Activated effector memory CD4-positive, alpha-beta T cell treated with Interleukin-2 at 50 U/mL for 16 hours (primary cell): Measurements from ENCODE around the gene F2R.
"Not testable (repeated sequence)": the region's sequence is repeated elsewhere in the genome, so short reads cannot be mapped to it uniquely, and the experiment has no call there.

Experiments
- DNase-seq: peaks from one replicate; pipeline ENCODE4 v3.0.0-alpha.2; 2020

Gene F2R

GRCh38 chr5:76720988-76721569, 5.2 kb downstream of the F2R start:
- DNase-seq: no peak

DNA sequence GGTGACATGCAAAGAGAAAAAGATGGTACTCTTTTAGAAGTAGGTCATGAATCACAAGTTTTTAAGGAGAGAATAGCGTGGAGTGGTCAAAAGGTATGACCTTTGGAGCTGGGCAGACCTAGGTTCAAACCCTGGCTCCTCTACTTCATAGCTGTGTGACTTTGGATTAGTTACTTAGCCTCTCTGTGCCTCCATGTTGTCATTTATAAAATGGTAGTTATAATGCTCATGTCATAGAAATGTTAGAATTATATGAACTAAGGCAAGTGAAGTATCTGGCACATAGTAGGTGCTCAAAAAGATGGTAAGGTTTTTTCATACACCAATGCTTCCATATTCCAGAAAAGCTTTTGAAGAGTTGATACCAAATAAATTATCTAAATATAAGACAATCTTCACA, 7.3 kb downstream of the F2R start:
- no peak for DNase-seq

DNA sequence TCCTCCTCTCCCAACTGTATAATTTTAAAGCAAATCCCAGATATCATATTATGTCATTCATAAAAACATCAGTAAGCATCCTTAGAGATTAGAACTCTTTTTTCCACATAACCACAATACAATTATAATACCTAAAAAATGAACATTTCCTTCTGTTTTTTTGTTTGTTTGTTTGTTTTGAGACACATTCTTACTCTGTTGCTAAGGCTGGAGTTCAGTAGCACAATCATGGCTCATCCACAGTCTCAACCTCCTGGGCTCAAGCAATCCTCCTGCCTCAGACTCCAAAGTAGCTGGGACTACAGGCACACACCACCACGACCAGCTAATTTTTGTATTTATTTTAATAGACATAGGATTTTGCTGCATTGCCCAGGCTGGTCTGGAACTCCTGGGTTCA, 8.0 kb downstream of the F2R start:
- no peak for DNase-seq

GRCh38 chr5:76724871-76725270, 8.9 kb downstream of the F2R start:
- no peak for DNase-seq

DNA sequence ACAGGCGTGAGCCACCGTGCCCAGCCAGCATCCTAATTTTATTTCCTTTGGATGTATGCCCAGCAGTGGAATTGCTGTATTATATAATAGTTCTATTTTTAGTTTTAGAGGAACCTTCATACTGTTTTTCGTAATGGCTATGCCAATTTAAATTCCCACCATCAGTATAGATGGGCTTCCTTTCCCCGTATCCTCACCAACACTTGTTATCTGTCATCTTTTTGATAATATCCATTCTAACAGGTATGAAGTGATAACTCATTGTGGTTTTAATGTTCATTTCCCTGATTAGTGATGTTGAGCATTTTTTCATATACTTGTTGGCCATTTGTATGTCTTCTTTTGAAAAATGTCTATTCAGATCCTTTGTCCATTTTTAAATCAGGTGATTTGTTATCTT, 13.0 kb downstream of the F2R start:
- no peak for DNase-seq

DNA sequence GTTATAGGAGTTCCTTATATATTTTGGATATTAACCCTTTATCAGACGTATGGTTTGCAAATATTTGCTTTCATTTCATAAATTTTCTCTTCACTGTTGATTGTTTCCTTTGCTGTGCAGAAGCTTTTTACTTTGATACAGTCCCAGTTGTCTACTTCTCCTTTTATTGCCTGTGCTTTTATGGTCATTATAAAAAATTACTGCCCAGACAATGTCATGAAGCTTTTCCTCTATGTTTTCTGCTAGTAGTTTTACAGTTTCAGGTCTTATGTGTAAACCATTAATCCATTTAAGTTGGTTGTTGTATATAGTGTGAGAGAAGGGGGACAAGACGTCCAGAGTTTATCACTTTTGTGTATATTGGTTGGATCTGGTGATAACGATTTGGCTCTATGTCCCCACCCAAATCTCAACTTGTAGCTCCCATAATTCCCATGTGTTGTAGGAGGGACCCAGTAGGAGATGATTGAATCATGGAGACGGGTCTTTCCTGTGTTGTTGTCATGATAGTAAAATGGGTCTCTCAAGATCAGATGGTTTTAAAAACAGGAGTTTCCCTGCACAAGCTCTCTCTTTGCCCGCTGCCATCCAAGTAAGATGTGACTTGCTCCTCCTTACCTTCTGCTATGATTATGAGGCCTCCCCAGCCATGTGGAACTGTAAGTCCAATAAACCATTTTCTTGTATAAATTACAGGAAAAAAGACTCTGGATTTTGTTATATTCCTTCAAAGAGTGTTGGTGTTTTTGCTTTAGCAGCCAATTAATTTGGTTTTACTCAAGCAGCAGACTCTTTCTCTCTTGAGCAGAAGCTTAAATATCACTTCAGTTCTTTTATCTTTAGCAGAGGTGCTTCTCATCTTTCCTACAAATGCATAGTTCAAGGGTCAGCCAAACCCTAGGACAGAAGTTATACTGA, 13.7 kb downstream of the F2R start:
- DNase-seq: no peak

DNA sequence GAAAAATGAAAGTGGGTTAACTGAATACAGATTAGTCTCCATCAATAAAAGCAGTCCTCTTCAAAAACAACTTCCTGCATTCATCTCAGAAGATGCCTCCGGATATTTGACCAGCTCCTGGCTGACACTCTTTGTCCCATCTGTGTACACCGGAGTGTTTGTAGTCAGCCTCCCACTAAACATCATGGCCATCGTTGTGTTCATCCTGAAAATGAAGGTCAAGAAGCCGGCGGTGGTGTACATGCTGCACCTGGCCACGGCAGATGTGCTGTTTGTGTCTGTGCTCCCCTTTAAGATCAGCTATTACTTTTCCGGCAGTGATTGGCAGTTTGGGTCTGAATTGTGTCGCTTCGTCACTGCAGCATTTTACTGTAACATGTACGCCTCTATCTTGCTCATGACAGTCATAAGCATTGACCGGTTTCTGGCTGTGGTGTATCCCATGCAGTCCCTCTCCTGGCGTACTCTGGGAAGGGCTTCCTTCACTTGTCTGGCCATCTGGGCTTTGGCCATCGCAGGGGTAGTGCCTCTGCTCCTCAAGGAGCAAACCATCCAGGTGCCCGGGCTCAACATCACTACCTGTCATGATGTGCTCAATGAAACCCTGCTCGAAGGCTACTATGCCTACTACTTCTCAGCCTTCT, 16.6 kb downstream of the F2R start:
- no peak for DNase-seq

DNA sequence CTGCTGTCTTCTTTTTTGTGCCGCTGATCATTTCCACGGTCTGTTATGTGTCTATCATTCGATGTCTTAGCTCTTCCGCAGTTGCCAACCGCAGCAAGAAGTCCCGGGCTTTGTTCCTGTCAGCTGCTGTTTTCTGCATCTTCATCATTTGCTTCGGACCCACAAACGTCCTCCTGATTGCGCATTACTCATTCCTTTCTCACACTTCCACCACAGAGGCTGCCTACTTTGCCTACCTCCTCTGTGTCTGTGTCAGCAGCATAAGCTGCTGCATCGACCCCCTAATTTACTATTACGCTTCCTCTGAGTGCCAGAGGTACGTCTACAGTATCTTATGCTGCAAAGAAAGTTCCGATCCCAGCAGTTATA, 17.1 kb downstream of the F2R start:
- DNase-seq: peak; percentile 51

DNA sequence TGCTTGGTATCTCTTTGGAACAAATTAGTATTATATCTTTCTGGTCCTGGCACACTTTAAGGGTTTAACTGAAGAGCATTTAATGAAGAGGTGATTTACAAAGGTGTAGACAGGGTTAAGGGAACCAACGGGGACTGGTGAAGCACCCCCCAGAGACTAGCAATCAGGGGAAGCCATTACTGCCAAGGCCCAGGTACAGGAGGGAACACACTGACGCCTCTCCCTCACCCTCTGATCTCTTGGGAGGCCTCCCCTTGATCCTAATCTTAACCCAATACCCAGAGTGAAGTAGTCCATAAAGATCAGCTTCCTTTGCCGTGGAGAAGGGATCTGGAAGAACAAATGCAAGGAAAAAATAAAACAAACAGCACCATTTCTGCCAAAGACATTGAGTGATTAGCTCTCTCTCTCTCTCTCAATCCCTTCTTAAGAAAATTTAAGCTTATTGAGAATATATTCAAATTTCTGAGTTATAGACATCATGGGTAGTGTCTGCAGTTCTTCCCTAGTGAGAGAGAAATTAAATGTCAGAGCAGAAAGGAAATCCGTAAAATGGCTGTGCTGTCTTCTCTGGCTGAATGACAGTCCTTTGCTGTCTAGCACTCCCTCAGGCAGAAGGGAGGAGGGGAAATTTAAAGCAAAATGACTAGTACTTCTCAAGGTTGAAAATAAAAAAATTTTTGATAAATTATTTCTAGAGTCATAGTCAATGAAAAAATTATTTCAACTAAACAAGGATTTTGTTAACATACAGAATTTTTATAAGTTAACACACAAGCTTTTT, 20.0 kb downstream of the F2R start:
- DNase-seq: no peak

DNA sequence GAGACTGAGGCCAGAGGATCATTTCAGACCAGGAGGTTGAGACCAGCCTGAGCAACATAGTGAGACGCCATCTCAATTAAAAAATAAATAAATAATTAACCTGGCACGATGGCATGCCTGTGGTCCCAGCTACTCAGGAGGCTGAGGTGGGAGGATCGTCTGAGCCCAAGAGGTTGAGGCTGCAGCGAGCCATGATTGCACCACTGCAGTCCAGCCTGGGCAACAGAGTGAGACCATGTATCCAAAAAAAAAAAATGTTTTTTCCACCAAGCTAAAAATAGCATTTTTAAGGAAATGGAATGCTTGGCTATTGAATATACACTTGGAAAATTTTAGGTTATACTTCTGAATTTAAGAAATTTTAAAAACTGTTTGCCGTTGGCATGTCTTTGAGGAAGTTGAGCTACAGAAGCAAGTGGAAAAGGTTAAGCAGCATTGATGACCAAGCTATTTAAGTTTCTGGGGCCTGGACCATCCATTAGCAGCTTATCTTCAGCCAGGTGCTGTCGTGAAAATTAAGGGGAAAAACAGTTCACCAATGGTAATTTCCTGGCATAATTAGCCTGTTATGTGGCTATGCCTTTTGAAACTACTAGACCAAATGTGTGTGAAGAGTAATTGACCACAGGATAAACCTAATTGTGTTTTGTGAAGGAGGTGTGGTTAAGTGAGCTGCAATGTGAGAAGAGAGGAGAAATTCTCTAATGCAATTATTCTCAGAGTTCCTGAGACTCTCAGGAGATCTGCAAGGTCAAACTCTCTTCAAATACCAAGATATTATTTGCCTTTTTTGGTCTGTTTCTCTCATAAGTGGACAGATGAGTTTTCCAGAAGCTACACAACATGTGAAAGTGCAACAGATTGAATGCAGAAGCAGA, 21.0 kb downstream of the F2R start:
- DNase-seq: no peak

GRCh38 chr5:76737846-76738245, 21.9 kb downstream of the F2R start:
- DNase-seq: no peak

DNA sequence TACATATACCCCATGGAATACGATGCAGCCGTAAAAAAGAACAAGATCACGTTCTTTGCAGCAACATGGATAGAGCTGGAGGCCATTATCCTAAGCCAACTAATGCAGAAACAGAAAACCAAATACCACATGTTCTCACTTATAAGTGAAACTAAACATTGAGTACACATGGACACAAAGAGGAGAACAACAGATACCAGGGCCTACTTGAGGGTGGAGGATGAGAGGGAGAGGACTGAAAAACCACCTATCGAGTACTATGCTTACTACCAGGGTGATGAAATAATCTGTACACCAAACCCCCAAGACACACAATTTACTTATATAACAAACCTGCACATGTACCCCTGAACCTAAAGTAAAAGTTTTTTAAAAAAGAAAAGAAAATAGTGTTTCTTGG, 25.6 kb downstream of the F2R start:
- not testable (repeated sequence) for DNase-seq

DNA sequence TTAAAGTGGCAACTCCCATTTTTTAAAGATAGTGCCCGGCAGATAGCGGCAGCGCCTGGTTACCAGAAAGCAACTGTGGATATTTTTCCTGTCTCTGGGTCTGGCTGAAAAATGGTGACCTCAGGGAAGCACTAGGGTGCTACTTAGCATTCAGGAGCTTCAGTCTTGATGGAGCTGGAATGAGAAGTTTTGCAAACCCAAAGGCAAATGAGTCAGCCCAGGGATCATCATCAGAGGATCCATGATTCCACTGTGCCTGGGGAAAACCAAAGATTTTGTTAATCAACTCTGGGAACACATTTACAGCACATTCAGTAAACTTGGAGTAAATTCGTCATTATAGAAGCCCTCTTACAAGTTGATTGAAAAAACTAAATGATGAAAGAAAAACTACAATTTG, 26.7 kb downstream of the F2R start:
- no peak for DNase-seq

- DNase-seq: no peak
These were observed 28.7 kb downstream of the F2R start for GRCh38 chr5:76744632-76745031.

- no peak for DNase-seq
These were observed 29.7 kb downstream of the F2R start for GRCh38 chr5:76745670-76746069.

GRCh38 chr5:76746677-76747076, 30.8 kb downstream of the F2R start:
- DNase-seq: no peak

DNA sequence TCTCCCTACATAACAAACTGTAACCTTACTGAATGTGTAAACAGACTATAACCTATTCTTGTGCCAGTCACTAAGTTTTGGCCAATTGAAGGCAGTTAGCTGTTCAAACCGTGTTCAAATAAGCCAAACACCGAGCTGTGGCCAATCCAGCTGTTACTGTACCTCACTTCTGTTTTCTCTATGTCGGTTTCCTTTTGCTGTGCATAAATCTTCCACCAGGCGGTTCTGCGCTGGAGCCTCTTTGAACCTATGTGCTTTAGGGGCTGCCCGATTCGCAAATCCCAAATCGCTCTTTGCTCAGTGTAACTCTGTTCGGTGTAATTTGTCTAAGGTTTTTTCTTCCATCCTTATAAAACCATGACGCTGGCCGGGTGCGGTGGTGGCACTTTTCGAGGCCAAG, 31.8 kb downstream of the F2R start:
- DNase-seq: no peak

GRCh38 chr5:76751291-76751690, 35.4 kb downstream of the F2R start:
- DNase-seq: no peak

- DNase-seq: no peak
These were observed 38.7 kb downstream of the F2R start for GRCh38 chr5:76754668-76755078.

- no peak for DNase-seq
These were observed 40.1 kb downstream of the F2R start for GRCh38 chr5:76755779-76756637.

DNA sequence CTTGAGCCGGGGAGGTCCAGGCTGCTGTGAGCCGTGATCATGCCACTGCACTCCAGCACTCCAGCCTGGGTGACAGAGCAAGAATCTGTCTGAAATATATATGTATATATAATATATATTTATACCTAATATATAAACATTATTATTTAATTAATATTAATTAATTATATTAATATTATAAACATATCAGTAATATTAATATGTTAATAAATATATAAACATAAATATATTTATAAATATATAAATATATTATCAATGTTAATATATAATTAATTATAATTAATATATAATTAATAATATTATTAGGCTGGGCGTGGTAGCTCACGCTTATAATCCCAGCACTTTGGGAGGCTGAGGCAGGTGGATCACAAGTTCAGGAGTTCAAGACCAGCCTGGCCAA, 41.1 kb downstream of the F2R start:
- no peak for DNase-seq
